Measurements from ENCODE around the gene RHBDL3. TPM values are rescaled to one million over a fixed set of nuclear protein-coding genes. Genes with fewer than 3 reads are reported as not detected.
"Not testable (repeated sequence)": the region's sequence is repeated elsewhere in the genome, so short reads cannot be mapped to it uniquely, and the experiment has no call there.

RHBDL3 gene
- total and polyA plus RNA-seq, 2 experiments from 2014 or later, result 0.28 to 0.70 TPM

GRCh38 chr17:32311028-32311536 is 45.5 kb downstream of the RHBDL3 start:
- no peak overlapping the region for H2AFZ ChIP-seq
- no peak overlapping the region for H3K4me3 ChIP-seq
- WGBS (ENCODE audit: low lambda C conversion rate, missing lambda C conversion rate), result 22% methylated on average over 9 of the region's 9 CpGs
- H3K9me2 ChIP-seq (replicated peaks; ENCODE audit: insufficient read depth), result no peaks in the 10 kb centered on the region
- H3K4me2 ChIP-seq, result peak overlapping the region; percentile 62
- no peaks in the 10 kb centered on the region for H4K20me1 ChIP-seq (ENCODE audit: insufficient read depth, poor library complexity, severe bottlenecking)
- H3K36me3 ChIP-seq (replicated peaks; ENCODE audit: insufficient read depth, low read depth), result no peaks in the 10 kb centered on the region
- DNase-seq (ENCODE audit: low spot score), result no peak
- no peaks in the 10 kb centered on the region for H3K79me2 ChIP-seq
- no peaks in the 10 kb centered on the region for H3K9me3 ChIP-seq (ENCODE audit: low read depth)
- TF ChIP-seq EZH2 (IDR thresholded peaks at IDR 0.05; ENCODE audit: borderline replicate concordance) (no peak), EZH2phosphoT487 (IDR thresholded peaks at IDR 0.05; ENCODE audit: low read depth, severe bottlenecking, unreplicated experiment) (no peak)
- TF ChIP-seq, protein P1, sequence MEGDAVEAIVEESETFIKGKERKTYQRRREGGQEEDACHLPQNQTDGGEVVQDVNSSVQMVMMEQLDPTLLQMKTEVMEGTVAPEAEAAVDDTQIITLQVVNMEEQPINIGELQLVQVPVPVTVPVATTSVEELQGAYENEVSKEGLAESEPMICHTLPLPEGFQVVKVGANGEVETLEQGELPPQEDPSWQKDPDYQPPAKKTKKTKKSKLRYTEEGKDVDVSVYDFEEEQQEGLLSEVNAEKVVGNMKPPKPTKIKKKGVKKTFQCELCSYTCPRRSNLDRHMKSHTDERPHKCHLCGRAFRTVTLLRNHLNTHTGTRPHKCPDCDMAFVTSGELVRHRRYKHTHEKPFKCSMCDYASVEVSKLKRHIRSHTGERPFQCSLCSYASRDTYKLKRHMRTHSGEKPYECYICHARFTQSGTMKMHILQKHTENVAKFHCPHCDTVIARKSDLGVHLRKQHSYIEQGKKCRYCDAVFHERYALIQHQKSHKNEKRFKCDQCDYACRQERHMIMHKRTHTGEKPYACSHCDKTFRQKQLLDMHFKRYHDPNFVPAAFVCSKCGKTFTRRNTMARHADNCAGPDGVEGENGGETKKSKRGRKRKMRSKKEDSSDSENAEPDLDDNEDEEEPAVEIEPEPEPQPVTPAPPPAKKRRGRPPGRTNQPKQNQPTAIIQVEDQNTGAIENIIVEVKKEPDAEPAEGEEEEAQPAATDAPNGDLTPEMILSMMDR (IDR thresholded peaks at IDR 0.05; ENCODE audit: poor library complexity), result no peak
- peaks cover 14% of the 10 kb centered on the region for H3K27me3 ChIP-seq
- no peak overlapping the region for H3K27ac ChIP-seq
- no peaks in the 10 kb centered on the region for H3K4me1 ChIP-seq (ENCODE audit: insufficient read depth)

GRCh38 chr17:32314636-32315035 is 49.0 kb downstream of the RHBDL3 start:
- H3K9me3 ChIP-seq (ENCODE audit: low read depth), result no peaks in the 10 kb centered on the region
- H2AFZ ChIP-seq, result no peak overlapping the region
- TF ChIP-seq, protein P1 (IDR thresholded peaks at IDR 0.05; ENCODE audit: poor library complexity), result no peak
- TF ChIP-seq EZH2phosphoT487 (IDR thresholded peaks at IDR 0.05; ENCODE audit: low read depth, severe bottlenecking, unreplicated experiment) (no peak), EZH2 (IDR thresholded peaks at IDR 0.05; ENCODE audit: borderline replicate concordance) (no peak)
- no peak for DNase-seq (ENCODE audit: low spot score)
- no peaks in the 10 kb centered on the region for H3K4me1 ChIP-seq (ENCODE audit: insufficient read depth)
- H3K27me3 ChIP-seq, result peaks cover 14% of the 10 kb centered on the region
- no peaks in the 10 kb centered on the region for H4K20me1 ChIP-seq (ENCODE audit: insufficient read depth, poor library complexity, severe bottlenecking)
- H3K36me3 ChIP-seq (replicated peaks; ENCODE audit: insufficient read depth, low read depth), result no peaks in the 10 kb centered on the region
- H3K4me3 ChIP-seq, result no peak overlapping the region
- H3K27ac ChIP-seq, result no peak overlapping the region
- no peak overlapping the region for H3K4me2 ChIP-seq
- 91% methylated on average over 9 of the region's 9 CpGs for WGBS (ENCODE audit: low lambda C conversion rate, missing lambda C conversion rate)
- no peaks in the 10 kb centered on the region for H3K79me2 ChIP-seq
- no peaks in the 10 kb centered on the region for H3K9me2 ChIP-seq (replicated peaks; ENCODE audit: insufficient read depth)

DNA sequence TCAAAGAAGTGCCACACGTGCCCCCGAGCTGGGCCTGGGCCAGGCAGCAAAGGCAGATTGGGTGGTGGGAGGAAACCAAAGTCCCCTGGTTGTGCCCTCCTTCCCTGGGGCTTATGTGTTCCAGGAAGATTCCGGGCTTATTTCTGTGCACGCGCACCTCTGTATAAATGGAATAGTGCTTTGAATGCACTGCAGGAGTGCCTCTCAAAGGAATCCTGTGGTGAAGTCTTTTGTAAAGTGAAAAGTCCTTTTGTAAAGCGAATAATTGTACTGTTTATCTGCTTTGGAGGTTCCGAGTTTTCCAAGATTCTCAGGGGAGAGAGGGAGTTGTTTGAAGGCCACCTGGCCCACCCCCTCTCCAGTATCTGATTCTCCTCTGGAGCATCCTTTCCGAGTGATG is 49.5 kb downstream of the RHBDL3 start:
- Histone ChIP-seq H3K4me2 (no peak overlapping the region), H2AFZ (no peak overlapping the region), H3K27me3 (peaks cover 14% of the 10 kb centered on the region), H3K79me2 (no peaks in the 10 kb centered on the region), H3K4me1 (ENCODE audit: insufficient read depth) (no peaks in the 10 kb centered on the region), H3K36me3 (replicated peaks; ENCODE audit: insufficient read depth, low read depth) (no peaks in the 10 kb centered on the region), H3K9me2 (replicated peaks; ENCODE audit: insufficient read depth) (no peaks in the 10 kb centered on the region), H3K27ac (no peak overlapping the region), H4K20me1 (ENCODE audit: insufficient read depth, poor library complexity, severe bottlenecking) (no peaks in the 10 kb centered on the region), H3K9me3 (ENCODE audit: low read depth) (no peaks in the 10 kb centered on the region), H3K4me3 (no peak overlapping the region)
- TF ChIP-seq, protein P1 (IDR thresholded peaks at IDR 0.05; ENCODE audit: poor library complexity), result no peak
- no peak for TF ChIP-seq EZH2 (IDR thresholded peaks at IDR 0.05; ENCODE audit: borderline replicate concordance)
- TF ChIP-seq EZH2phosphoT487 (IDR thresholded peaks at IDR 0.05; ENCODE audit: low read depth, severe bottlenecking, unreplicated experiment), result no peak
- WGBS (ENCODE audit: low lambda C conversion rate, missing lambda C conversion rate), result 83% methylated on average over 8 of the region's 8 CpGs
- no peak for DNase-seq (ENCODE audit: low spot score)

GRCh38 chr17:32316653-32317052 is 51.0 kb downstream of the RHBDL3 start:
- H2AFZ ChIP-seq; H3K4me2 ChIP-seq; H4K20me1 ChIP-seq (ENCODE audit: insufficient read depth, poor library complexity, severe bottlenecking); H3K36me3 ChIP-seq (replicated peaks; ENCODE audit: insufficient read depth, low read depth); H3K27ac ChIP-seq; H3K4me3 ChIP-seq; DNase-seq (ENCODE audit: low spot score); H3K9me3 ChIP-seq (ENCODE audit: low read depth); H3K4me1 ChIP-seq (ENCODE audit: insufficient read depth); H3K79me2 ChIP-seq; H3K9me2 ChIP-seq (replicated peaks; ENCODE audit: insufficient read depth): not testable (repeated sequence)
- WGBS (ENCODE audit: low lambda C conversion rate, missing lambda C conversion rate), result 91% methylated on average over 5 of the region's 5 CpGs
- H3K27me3 ChIP-seq, result peaks cover 14% of the 10 kb centered on the region

Data from hepatocyte (in vitro differentiated cells).